Activated gamma-delta T cell treated with anti-CD3 and anti-CD28 coated beads, Interleukin-2, amount 50 U/mL, for 16 hours (primary cell): ENCODE data around the gene PTPRK.

Source experiments
- DNase-seq: peaks from one replicate; pipeline ENCODE4 v3.0.0-alpha.2; 2020; ENCODE audit warnings: low read depth

The PTPRK gene

GRCh38 chr6:128246472-128247260 lies 273.7 kb downstream of the PTPRK start:
- DNase-seq: no peak

- DNase-seq: no peak
Measured at GRCh38 chr6:128244751-128245405, 275.5 kb downstream of the PTPRK start.

GRCh38 chr6:128242765-128243403 lies 277.5 kb downstream of the PTPRK start:
- DNase-seq: no peak

GRCh38 chr6:128241216-128241615 lies 279.2 kb downstream of the PTPRK start:
- no peak for DNase-seq

GRCh38 chr6:128240024-128240428 lies 280.4 kb downstream of the PTPRK start:
- no peak for DNase-seq

- no peak for DNase-seq
Measured at GRCh38 chr6:128239146-128239545, 281.3 kb downstream of the PTPRK start.

- DNase-seq: no peak
Measured at GRCh38 chr6:128238225-128238624, 282.2 kb downstream of the PTPRK start.

GRCh38 chr6:128235556-128235955 lies 284.8 kb downstream of the PTPRK start:
- no peak for DNase-seq

GRCh38 chr6:128233531-128233930 lies 286.9 kb downstream of the PTPRK start:
- DNase-seq: no peak

GRCh38 chr6:128230267-128230989 lies 290.0 kb downstream of the PTPRK start:
- DNase-seq: no peak

- DNase-seq: no peak
Measured at GRCh38 chr6:128225612-128226011, 294.8 kb downstream of the PTPRK start.

GRCh38 chr6:128216917-128217316 lies 303.5 kb downstream of the PTPRK start:
- no peak for DNase-seq

GRCh38 chr6:128209771-128210170 lies 310.6 kb downstream of the PTPRK start:
- no peak for DNase-seq

GRCh38 chr6:128208851-128209580 lies 311.4 kb downstream of the PTPRK start:
- no peak for DNase-seq

GRCh38 chr6:128208078-128208477 lies 312.3 kb downstream of the PTPRK start:
- DNase-seq: no peak

GRCh38 chr6:128206610-128207426 lies 313.6 kb downstream of the PTPRK start:
- no peak for DNase-seq

- DNase-seq: no peak
Measured at GRCh38 chr6:128204616-128205015, 315.8 kb downstream of the PTPRK start.

GRCh38 chr6:128202169-128202765 lies 318.1 kb downstream of the PTPRK start:
- DNase-seq: no peak

GRCh38 chr6:128200789-128201188 lies 319.6 kb downstream of the PTPRK start:
- DNase-seq: no peak

GRCh38 chr6:128199461-128199860 lies 320.9 kb downstream of the PTPRK start:
- DNase-seq: no peak
